Bronchial epithelial cell (primary cell): Measurements from ENCODE around the gene OSBPL8. TPM values are rescaled to one million over a fixed set of nuclear protein-coding genes. Genes with fewer than 3 reads are reported as not detected.

ENCODE experiments used
- DNase-seq: peaks from one replicate; pipeline ENCODE4 v3.0.0-alpha.2; 2010; ENCODE audit warnings: low read depth
- FAIRE-seq: peaks from 2 replicates; lab custom pipeline; 2011; peaks lifted over from hg19 to GRCh38; lab: Jason Lieb, UNC
- H3K27me3 ChIP-seq: 2 replicates; pipeline ENCODE4 v1.5.1; 2011; ENCODE audit warnings: low read length; ENCODE audit not compliant: control insufficient read depth, insufficient read depth
- H3K36me3 ChIP-seq: 2 replicates; pipeline ENCODE4 v1.5.1; 2011; ENCODE audit warnings: low read length; ENCODE audit not compliant: control insufficient read depth, insufficient read depth
- H3K4me3 ChIP-seq: 2 replicates; pipeline ENCODE4 v1.5.1; 2011; ENCODE audit warnings: mild to moderate bottlenecking, low read depth, low read length, control low read depth
- CTCF ChIP-seq: IDR thresholded peaks from 2 replicates; pipeline ENCODE4 v1.5.1; 2011; ENCODE audit warnings: mild to moderate bottlenecking, moderate library complexity, low read length, control low read depth, inconsistent platforms; ENCODE audit not compliant: insufficient read depth, severe bottlenecking
- total RNA-seq: library from RNA; depleted of rRNA; stranded (reverse); fragments of >200 nt; gene quantifications from 2 replicates; pipeline ENCODE4 v1.2.1, GENCODE V29; 2014

Gene OSBPL8
- total RNA-seq, 1 donor from 2014 or later, result 63.7 TPM

DNA sequence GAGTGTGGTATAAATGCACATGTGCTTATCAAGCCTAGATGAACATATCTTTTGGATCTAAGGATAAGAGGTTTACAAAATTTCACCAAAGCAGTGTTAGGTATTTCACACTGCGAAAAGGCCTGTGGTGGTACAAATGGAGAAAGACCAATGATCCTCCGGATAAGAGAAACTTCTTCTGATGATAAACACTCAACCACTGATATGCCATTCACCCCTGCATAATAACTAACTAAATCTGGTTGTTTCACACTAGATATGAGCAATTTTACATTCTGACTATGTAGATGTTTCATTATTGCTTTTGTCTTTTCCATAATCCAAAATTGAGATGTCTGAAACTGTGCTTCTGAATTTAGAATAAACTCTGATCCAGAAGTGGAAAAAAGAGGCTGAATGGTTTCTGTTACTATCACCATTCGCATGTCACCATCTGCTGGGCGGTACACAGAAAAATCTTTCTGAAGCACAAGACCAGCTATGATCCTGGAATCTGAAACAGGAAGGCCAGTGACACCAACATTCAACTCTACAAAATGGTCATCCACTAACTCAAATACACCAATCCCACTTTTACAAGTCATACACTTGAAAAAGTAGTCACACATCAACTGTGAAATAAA lies 212.7 kb downstream of the OSBPL8 start:
- FAIRE-seq (no peak), DNase-seq (peak; percentile 55)
- TF ChIP-seq CTCF, result peak; percentile 48
- H3K4me3 ChIP-seq, result no peak overlapping the region
- H3K36me3 ChIP-seq, result no peaks in the 10 kb centered on the region
- no peaks in the 10 kb centered on the region for H3K27me3 ChIP-seq

DNA sequence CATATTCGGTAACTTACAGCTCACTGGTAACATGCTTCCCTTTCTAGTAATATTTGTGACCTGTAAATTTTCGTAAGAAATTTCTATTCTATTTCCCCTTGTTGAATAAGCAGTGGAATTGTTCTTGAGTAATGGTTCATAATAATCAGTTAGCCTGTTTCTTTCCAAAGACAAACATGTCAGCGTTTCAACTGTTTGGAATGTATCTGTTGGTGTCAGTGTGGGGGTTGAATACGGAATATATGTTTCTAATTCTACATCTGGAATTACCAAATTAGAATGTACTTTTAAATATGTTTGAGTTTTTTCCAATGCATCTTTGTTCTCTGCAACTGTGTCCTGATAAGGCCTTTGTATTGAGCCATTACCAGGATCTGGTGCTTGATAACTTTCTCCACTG lies 213.3 kb downstream of the OSBPL8 start:
- H3K36me3 ChIP-seq, result no peaks in the 10 kb centered on the region
- TF ChIP-seq CTCF, result no peak
- H3K4me3 ChIP-seq, result no peak overlapping the region
- DNase-seq (no peak), FAIRE-seq (no peak)
- no peaks in the 10 kb centered on the region for H3K27me3 ChIP-seq

DNA sequence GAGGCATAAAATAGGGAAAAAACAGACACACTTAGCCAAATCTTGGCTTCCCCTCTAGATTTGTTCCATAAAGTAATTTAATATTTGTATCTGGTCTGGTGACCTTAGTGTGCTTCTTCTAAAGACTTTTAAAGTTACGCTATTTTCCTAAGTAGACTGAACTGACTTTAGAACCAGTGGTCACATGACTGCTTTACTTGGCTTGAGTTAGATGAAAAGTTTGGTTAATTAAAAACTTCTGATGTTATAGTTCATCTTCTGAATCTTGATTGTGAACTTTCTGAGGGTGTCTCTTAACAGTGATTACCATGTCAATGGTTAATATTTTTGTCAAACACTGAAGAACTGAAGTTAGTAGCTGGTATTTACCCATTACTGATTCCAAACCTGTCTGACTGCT lies 214.0 kb downstream of the OSBPL8 start:
- Histone ChIP-seq H3K4me3 (no peak overlapping the region), H3K27me3 (no peaks in the 10 kb centered on the region), H3K36me3 (no peaks in the 10 kb centered on the region)
- FAIRE-seq, result no peak
- DNase-seq, result no peak
- TF ChIP-seq CTCF, result no peak

DNA sequence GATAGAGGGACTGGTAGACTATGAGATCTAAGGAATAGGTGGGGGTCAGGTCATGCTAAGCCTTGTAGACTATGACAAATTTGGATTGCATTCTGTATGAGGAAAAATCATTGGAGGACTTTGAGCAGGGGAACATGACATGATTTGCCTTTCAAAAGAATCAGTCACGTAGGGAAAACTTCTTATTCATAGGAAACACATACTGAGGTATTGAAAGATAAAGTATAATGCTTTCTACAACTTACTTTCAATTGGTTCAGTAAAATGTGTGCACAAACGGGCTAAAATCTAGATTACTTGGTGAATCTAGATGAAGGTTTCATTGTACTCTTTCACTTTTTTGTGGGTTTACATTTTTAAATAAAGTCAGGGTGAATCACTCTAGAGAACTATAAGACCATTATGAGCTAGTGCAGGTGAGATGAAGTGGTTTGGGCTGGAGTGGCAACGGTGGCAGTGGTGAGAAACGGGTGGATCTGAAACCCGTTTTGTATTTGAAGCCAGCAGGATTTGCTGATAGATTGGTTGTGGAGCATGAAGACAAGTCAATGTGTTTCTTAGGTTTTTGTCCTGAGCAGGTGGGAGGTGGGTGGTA lies 218.0 kb downstream of the OSBPL8 start:
- FAIRE-seq (no peak), DNase-seq (peak; percentile 93)
- no peak for TF ChIP-seq CTCF
- Histone ChIP-seq H3K4me3 (no peak overlapping the region), H3K27me3 (no peaks in the 10 kb centered on the region), H3K36me3 (no peaks in the 10 kb centered on the region)

- no peak for FAIRE-seq
- H3K4me3 ChIP-seq, result no peak overlapping the region
- no peak for DNase-seq
- no peaks in the 10 kb centered on the region for H3K36me3 ChIP-seq
- TF ChIP-seq CTCF, result no peak
- H3K27me3 ChIP-seq, result no peaks in the 10 kb centered on the region
These were observed 218.7 kb downstream of the OSBPL8 start for GRCh38 chr12:76340680-76341435.
